Measurements from ENCODE around the gene HRCT1.

Gene HRCT1

DNA sequence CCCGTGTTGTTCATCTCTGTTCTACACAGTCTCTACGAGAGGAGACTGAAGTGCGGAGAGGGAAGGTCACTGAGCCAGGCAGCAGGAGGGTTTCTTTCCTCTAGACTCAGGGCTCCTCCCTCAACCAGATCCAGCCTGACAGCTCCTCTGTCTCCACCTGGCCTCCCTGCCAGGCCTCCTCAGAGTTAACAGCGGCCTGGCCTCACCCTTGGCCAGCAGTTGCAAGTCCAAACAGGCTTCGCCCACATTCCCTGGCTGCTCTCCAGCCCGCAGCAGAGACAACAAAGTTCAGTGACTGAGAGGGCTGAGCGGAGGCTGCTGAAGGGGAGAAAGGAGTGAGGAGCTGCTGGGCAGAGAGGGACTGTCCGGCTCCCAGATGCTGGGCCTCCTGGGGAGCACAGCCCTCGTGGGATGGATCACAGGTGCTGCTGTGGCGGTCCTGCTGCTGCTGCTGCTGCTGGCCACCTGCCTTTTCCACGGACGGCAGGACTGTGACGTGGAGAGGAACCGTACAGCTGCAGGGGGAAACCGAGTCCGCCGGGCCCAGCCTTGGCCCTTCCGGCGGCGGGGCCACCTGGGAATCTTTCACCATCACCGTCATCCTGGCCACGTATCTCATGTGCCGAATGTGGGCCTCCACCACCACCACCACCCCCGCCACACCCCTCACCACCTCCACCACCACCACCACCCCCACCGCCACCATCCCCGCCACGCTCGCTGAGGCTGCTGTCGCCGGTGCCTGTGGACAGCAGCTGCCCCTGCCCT, at the start of gene HRCT1:
Gene HRCT1, plus strand, starts transcription at position 291 of the 768 bp plus-strand sequence. Its CDS starts 86 bp downstream, at position 377.
- Histone ChIP-seq H3K79me2 (ENCODE audit: insufficient read depth, low read length) (no peaks in the 10 kb centered on the region), H3K36me3 (ENCODE audit: insufficient read depth, low read length) (no peaks in the 10 kb centered on the region), H3K27me3 (ENCODE audit: insufficient read depth, low read length) (no peaks in the 10 kb centered on the region; the same call in 1 of the 2 replicates), H3K4me3 (ENCODE audit: low read depth, low read length, poor library complexity, severe bottlenecking) (no peak within 1 kb of the TSS), H3K9me2 (ENCODE audit: low read depth, low read length) (no peaks in the 10 kb centered on the region), H3K27ac (ENCODE audit: low read depth, low read length, poor library complexity, severe bottlenecking) (no peak within 1 kb of the TSS), H3F3A (ENCODE audit: insufficient read depth, low read length) (no peaks in the 10 kb centered on the region), H3K9ac (ENCODE audit: low read length) (no peak within 1 kb of the TSS), H2AFZ (ENCODE audit: low read length) (no peak within 1 kb of the TSS), H3K4me2 (ENCODE audit: low read length) (no peak within 1 kb of the TSS), H4K20me1 (ENCODE audit: insufficient read depth, low read length) (no peaks in the 10 kb centered on the region), H3K4me1 (ENCODE audit: insufficient read depth, low read length, severe bottlenecking) (no peaks in the 10 kb centered on the region), H3K9me3 (ENCODE audit: low read length) (no peaks in the 10 kb centered on the region)
- TF ChIP-seq, protein P1, sequence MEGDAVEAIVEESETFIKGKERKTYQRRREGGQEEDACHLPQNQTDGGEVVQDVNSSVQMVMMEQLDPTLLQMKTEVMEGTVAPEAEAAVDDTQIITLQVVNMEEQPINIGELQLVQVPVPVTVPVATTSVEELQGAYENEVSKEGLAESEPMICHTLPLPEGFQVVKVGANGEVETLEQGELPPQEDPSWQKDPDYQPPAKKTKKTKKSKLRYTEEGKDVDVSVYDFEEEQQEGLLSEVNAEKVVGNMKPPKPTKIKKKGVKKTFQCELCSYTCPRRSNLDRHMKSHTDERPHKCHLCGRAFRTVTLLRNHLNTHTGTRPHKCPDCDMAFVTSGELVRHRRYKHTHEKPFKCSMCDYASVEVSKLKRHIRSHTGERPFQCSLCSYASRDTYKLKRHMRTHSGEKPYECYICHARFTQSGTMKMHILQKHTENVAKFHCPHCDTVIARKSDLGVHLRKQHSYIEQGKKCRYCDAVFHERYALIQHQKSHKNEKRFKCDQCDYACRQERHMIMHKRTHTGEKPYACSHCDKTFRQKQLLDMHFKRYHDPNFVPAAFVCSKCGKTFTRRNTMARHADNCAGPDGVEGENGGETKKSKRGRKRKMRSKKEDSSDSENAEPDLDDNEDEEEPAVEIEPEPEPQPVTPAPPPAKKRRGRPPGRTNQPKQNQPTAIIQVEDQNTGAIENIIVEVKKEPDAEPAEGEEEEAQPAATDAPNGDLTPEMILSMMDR (IDR thresholded peaks at IDR 0.05; ENCODE audit: low read length) = no peak
- no peak for TF ChIP-seq EZH2 (IDR thresholded peaks at IDR 0.05; ENCODE audit: borderline replicate concordance, low read length)

GRCh38 chr9:35856206-35856605, 49.8 kb upstream of the HRCT1 start:
- H3K79me2 ChIP-seq (ENCODE audit: insufficient read depth, low read length) = no peaks in the 10 kb centered on the region
- no peak overlapping the region for H3K9ac ChIP-seq (ENCODE audit: low read length)
- H3K27me3 ChIP-seq (ENCODE audit: insufficient read depth, low read length) = no peaks in the 10 kb centered on the region
- H3K4me2 ChIP-seq (ENCODE audit: low read length) = no peak overlapping the region
- H3K27ac ChIP-seq (ENCODE audit: low read depth, low read length, poor library complexity, severe bottlenecking) = no peak overlapping the region
- no peaks in the 10 kb centered on the region for H3K36me3 ChIP-seq (ENCODE audit: insufficient read depth, low read length)
- no peaks in the 10 kb centered on the region for H3F3A ChIP-seq (ENCODE audit: insufficient read depth, low read length)
- H3K4me3 ChIP-seq (ENCODE audit: low read depth, low read length, poor library complexity, severe bottlenecking) = no peak overlapping the region
- H3K9me2 ChIP-seq (ENCODE audit: low read depth, low read length) = no peaks in the 10 kb centered on the region
- no peaks in the 10 kb centered on the region for H4K20me1 ChIP-seq (ENCODE audit: insufficient read depth, low read length)
- no peaks in the 10 kb centered on the region for H3K9me3 ChIP-seq (ENCODE audit: low read length)
- no peak overlapping the region for H2AFZ ChIP-seq (ENCODE audit: low read length)
- TF ChIP-seq EZH2 (IDR thresholded peaks at IDR 0.05; ENCODE audit: borderline replicate concordance, low read length) = no peak
- TF ChIP-seq, protein P1 (IDR thresholded peaks at IDR 0.05; ENCODE audit: low read length) = no peak
- H3K4me1 ChIP-seq (ENCODE audit: insufficient read depth, low read length, severe bottlenecking) = no peaks in the 10 kb centered on the region

DNA sequence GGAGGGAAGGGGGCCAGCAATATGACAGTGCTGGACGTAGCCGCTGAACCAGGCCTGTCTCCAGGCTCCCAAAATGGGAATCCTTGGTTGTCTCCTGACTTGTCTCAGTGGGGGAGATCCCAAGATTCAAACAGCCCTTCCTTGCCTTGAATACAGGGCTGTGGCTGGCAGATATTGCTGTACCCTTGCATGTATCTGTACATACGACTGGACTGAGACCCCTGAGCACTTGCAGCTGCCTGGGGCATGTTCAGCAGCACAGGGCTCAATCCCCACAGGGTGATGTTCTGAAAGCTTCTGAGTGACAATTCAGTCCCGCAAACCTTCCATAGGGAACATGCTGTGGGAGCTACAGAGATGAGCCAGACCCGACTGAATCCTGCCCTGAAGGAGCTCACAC, 49.1 kb upstream of the HRCT1 start:
- no peak overlapping the region for H3K4me2 ChIP-seq (ENCODE audit: low read length)
- H3K4me3 ChIP-seq (ENCODE audit: low read depth, low read length, poor library complexity, severe bottlenecking) = no peak overlapping the region
- no peaks in the 10 kb centered on the region for H4K20me1 ChIP-seq (ENCODE audit: insufficient read depth, low read length)
- H3K36me3 ChIP-seq (ENCODE audit: insufficient read depth, low read length) = no peaks in the 10 kb centered on the region
- H2AFZ ChIP-seq (ENCODE audit: low read length) = no peak overlapping the region
- TF ChIP-seq, protein P1 (IDR thresholded peaks at IDR 0.05; ENCODE audit: low read length) = no peak
- no peak for TF ChIP-seq EZH2 (IDR thresholded peaks at IDR 0.05; ENCODE audit: borderline replicate concordance, low read length)
- H3K27me3 ChIP-seq (ENCODE audit: insufficient read depth, low read length) = no peaks in the 10 kb centered on the region
- no peaks in the 10 kb centered on the region for H3K4me1 ChIP-seq (ENCODE audit: insufficient read depth, low read length, severe bottlenecking)
- H3K9me3 ChIP-seq (ENCODE audit: low read length) = no peaks in the 10 kb centered on the region
- H3F3A ChIP-seq (ENCODE audit: insufficient read depth, low read length) = no peaks in the 10 kb centered on the region
- H3K9me2 ChIP-seq (ENCODE audit: low read depth, low read length) = no peaks in the 10 kb centered on the region
- no peak overlapping the region for H3K27ac ChIP-seq (ENCODE audit: low read depth, low read length, poor library complexity, severe bottlenecking)
- no peak overlapping the region for H3K9ac ChIP-seq (ENCODE audit: low read length)
- no peaks in the 10 kb centered on the region for H3K79me2 ChIP-seq (ENCODE audit: insufficient read depth, low read length)

All from OCI-LY1 (cell line).